H9 (cell line): Measurements from ENCODE around the gene RGS13. TPM values are rescaled to one million over a fixed set of nuclear protein-coding genes. Genes with fewer than 3 reads are reported as not detected.

Source experiments
- DNase-seq: peaks from one replicate; pipeline ENCODE4 v3.0.0-alpha.2; 2017
- H2AFZ ChIP-seq: one replicate; pipeline ENCODE4 v1.6.1; 2013; ENCODE audit warnings: mild to moderate bottlenecking, low read length, control low read depth, moderate library complexity
- H2AK5ac ChIP-seq: 2 replicates; pipeline ENCODE4 v1.6.1; 2013; ENCODE audit warnings: low read length, control low read depth, mixed read lengths; ENCODE audit not compliant: insufficient read length
- H2BK120ac ChIP-seq: one replicate; pipeline ENCODE4 v1.6.1; 2013; ENCODE audit warnings: low read depth, mild to moderate bottlenecking, low read length, control low read depth, inconsistent platforms; ENCODE audit not compliant: poor library complexity, severe bottlenecking
- H2BK12ac ChIP-seq: 2 replicates; pipeline ENCODE4 v1.6.1; 2013; ENCODE audit warnings: low read length, control low read depth, mixed read lengths, low read depth; ENCODE audit not compliant: insufficient read length
- H2BK15ac ChIP-seq: 2 replicates; pipeline ENCODE4 v1.6.1; 2013; ENCODE audit warnings: low read depth, low read length, control low read depth
- H2BK20ac ChIP-seq: one replicate; pipeline ENCODE4 v1.6.1; 2013; ENCODE audit warnings: low read depth, mild to moderate bottlenecking, low read length, control low read depth, inconsistent platforms; ENCODE audit not compliant: poor library complexity, severe bottlenecking
- H2BK5ac ChIP-seq: 2 replicates; pipeline ENCODE4 v1.6.1; 2013; ENCODE audit warnings: low read length, control low read depth, mixed read lengths; ENCODE audit not compliant: insufficient read length
- H3K14ac ChIP-seq: 2 replicates; pipeline ENCODE4 v1.6.1; 2013; ENCODE audit warnings: low read length, control low read depth; ENCODE audit not compliant: insufficient read depth
- H3K18ac ChIP-seq: 2 replicates; pipeline ENCODE4 v1.6.1; 2013; ENCODE audit warnings: low read depth, mild to moderate bottlenecking, mixed read lengths, low read length, control low read depth; ENCODE audit not compliant: insufficient read length
- H3K23ac ChIP-seq: 2 replicates; pipeline ENCODE4 v1.6.1; 2013; ENCODE audit warnings: low read length, control low read depth, mixed read lengths, low read depth; ENCODE audit not compliant: insufficient read length
- H3K23me2 ChIP-seq: 2 replicates; pipeline ENCODE4 v1.6.1; 2013; ENCODE audit warnings: low read depth, mild to moderate bottlenecking, mixed read lengths, low read length, control low read depth; ENCODE audit not compliant: insufficient read length, poor library complexity, severe bottlenecking
- H3K27ac ChIP-seq: 2 replicates; pipeline ENCODE4 v1.5.1; 2013; ENCODE audit warnings: low read length, control low read depth, mixed read lengths, low read depth; ENCODE audit not compliant: insufficient read length
- H3K27me3 ChIP-seq: 2 replicates; pipeline ENCODE4 v1.6.1; 2013; ENCODE audit warnings: low read length, control low read depth, inconsistent platforms; ENCODE audit not compliant: insufficient read depth
- H3K4ac ChIP-seq: 2 replicates; pipeline ENCODE4 v1.6.1; 2013; ENCODE audit warnings: low read depth, mild to moderate bottlenecking, control low read depth, inconsistent platforms, low read length, moderate library complexity
- H3K4me1 ChIP-seq: 2 replicates; pipeline ENCODE4 v1.6.1; 2013; ENCODE audit warnings: low read length, control low read depth, inconsistent platforms; ENCODE audit not compliant: insufficient read depth
- H3K4me2 ChIP-seq: 2 replicates; pipeline ENCODE4 v1.6.1; 2013; ENCODE audit warnings: low read length, control low read depth, mixed read lengths; ENCODE audit not compliant: insufficient read length, insufficient read depth
- H3K56ac ChIP-seq: 2 replicates; pipeline ENCODE4 v1.6.1; 2013; ENCODE audit warnings: low read depth, mild to moderate bottlenecking, mixed read lengths, low read length, control low read depth; ENCODE audit not compliant: insufficient read length
- H3K79me1 ChIP-seq: 2 replicates; pipeline ENCODE4 v1.6.1; 2013; ENCODE audit warnings: low read depth, mild to moderate bottlenecking, moderate library complexity, low read length, control low read depth, inconsistent platforms; ENCODE audit not compliant: insufficient read depth, poor library complexity, severe bottlenecking
- H3K79me2 ChIP-seq: 2 replicates; pipeline ENCODE4 v1.6.1; 2013; ENCODE audit warnings: low read length, control low read depth, inconsistent platforms; ENCODE audit not compliant: insufficient read depth
- H3K9ac ChIP-seq: 2 replicates; pipeline ENCODE4 v1.6.1; 2013; ENCODE audit warnings: low read length, control low read depth, mixed read lengths; ENCODE audit not compliant: insufficient read length; ENCODE audit errors: extremely low read depth
- H3K9me3 ChIP-seq: one replicate; pipeline ENCODE4 v1.6.1; 2013; ENCODE audit warnings: low read depth, low read length, inconsistent platforms; ENCODE audit not compliant: control insufficient read depth
- H3T11ph ChIP-seq: one replicate; pipeline ENCODE4 v1.6.1; 2013; ENCODE audit warnings: mild to moderate bottlenecking, low read length, control low read depth, inconsistent platforms
- H4K20me1 ChIP-seq: one replicate; pipeline ENCODE4 v1.6.1; 2013; ENCODE audit not compliant: control insufficient read depth, insufficient read length, insufficient read depth
- H4K5ac ChIP-seq: 2 replicates; pipeline ENCODE4 v1.6.1; 2013; ENCODE audit warnings: low read depth, mild to moderate bottlenecking, mixed read lengths, low read length, control low read depth; ENCODE audit not compliant: insufficient read length
- H4K8ac ChIP-seq: replicated peaks from 2 replicates; pipeline ENCODE4 v1.6.1; 2013; ENCODE audit warnings: low read length, control low read depth, mixed read lengths, low read depth; ENCODE audit not compliant: insufficient read length
- H4K91ac ChIP-seq: 2 replicates; pipeline ENCODE4 v1.6.1; 2013; ENCODE audit warnings: low read depth, mild to moderate bottlenecking, moderate library complexity, mixed read lengths, low read length, control low read depth; ENCODE audit not compliant: insufficient read length
- H3K27ac Mint-ChIP-seq, 3 experiments: 2 replicates in 2 of 3; 3 replicates in 1 of 3; pipeline ENCODE4 v1.8.0; 2020 to 2021; ENCODE audit warnings: mixed read lengths in 3 of 3, mild to moderate bottlenecking in 1 of 3, moderate library complexity in 1 of 3
- H3K27me3 Mint-ChIP-seq: 2 replicates; pipeline ENCODE4 v1.8.0; 2021; ENCODE audit warnings: low read depth, mild to moderate bottlenecking, moderate library complexity, mixed read lengths
- H3K36me3 Mint-ChIP-seq, 3 experiments: 2 replicates in 2 of 3; 3 replicates in 1 of 3; pipeline ENCODE4 v1.8.0; 2020 to 2021; ENCODE audit warnings: low read depth in 3 of 3, mixed read lengths in 3 of 3; ENCODE audit not compliant: insufficient read depth in 1 of 3
- H3K4me1 Mint-ChIP-seq, 2 experiments: 2 replicates each; pipeline ENCODE4 v1.8.0; 2020; ENCODE audit warnings: mixed read lengths in 2 of 2
- H3K4me3 Mint-ChIP-seq, 2 experiments: 2 replicates in 1 of 2; 3 replicates in 1 of 2; pipeline ENCODE4 v1.8.0; 2020 to 2021; ENCODE audit warnings: mild to moderate bottlenecking in 2 of 2, mixed read lengths in 2 of 2, moderate library complexity in 1 of 2
- H3K9me3 Mint-ChIP-seq, 2 experiments: 2 replicates in 1 of 2; 3 replicates in 1 of 2; pipeline ENCODE4 v1.8.0; 2020; ENCODE audit warnings: mild to moderate bottlenecking in 2 of 2, mixed read lengths in 2 of 2, moderate library complexity in 1 of 2
- CTCF ChIP-seq: fragments of 200-600 bp; sonication (generic); conservative IDR thresholded peaks from 3 replicates; pipeline ENCODE4 v1.8.0; 2021; ENCODE audit warnings: antibody characterized with exemption, mild to moderate bottlenecking
- WGBS: extraction: QIAGEN DNeasy Blood & Tissue Kit; methylation state at CpG from one replicate; pipeline ENCODE4 v1.1.7; 2013; ENCODE audit warnings: missing lambda C conversion rate, low lambda C conversion rate, mixed read lengths; ENCODE audit not compliant: insufficient read length; ENCODE audit errors: extremely low coverage; 5-methylcytosine and 5-hydroxymethylcytosine counted together
- total RNA-seq: library from RNA; stranded (reverse); gene quantifications from 2 replicates; pipeline ENCODE4 v1.2.1, GENCODE V29; 2021

RGS13 gene
- total RNA-seq, 1 experiment from 2014 or later, result not detected

- no peaks in the 10 kb centered on the region for H3K79me2 ChIP-seq
- no peak overlapping the region for H2BK5ac ChIP-seq
- DNase-seq, result no peak
- Mint-ChIP-seq H3K27me3 (no peaks in the 10 kb centered on the region), H3K36me3 (no peaks in the 10 kb centered on the region), H3K4me1 (no peaks in the 10 kb centered on the region), H3K27ac (no peak overlapping the region), H3K4me3 (no peak overlapping the region), H3K9me3 (no peaks in the 10 kb centered on the region)
- H4K5ac ChIP-seq, result no peak overlapping the region
- no peak overlapping the region for H4K8ac ChIP-seq
- TF ChIP-seq CTCF, result no peak
- no peaks in the 10 kb centered on the region for H3K23me2 ChIP-seq
- no peak overlapping the region for H2AK5ac ChIP-seq
- no peaks in the 10 kb centered on the region for H3K27me3 ChIP-seq
- no peak overlapping the region for H2AFZ ChIP-seq
- no peak overlapping the region for H3K4me2 ChIP-seq
- H3K4ac ChIP-seq, result no peak overlapping the region
- H2BK120ac ChIP-seq, result no peak overlapping the region
- H2BK15ac ChIP-seq, result no peak overlapping the region
- WGBS, result no CpG with 5 or more reads among the region's 1 CpG
- H4K20me1 ChIP-seq, result no peaks in the 10 kb centered on the region
- H3K18ac ChIP-seq, result no peak overlapping the region
- H2BK20ac ChIP-seq, result no peak overlapping the region
- no peak overlapping the region for H3K23ac ChIP-seq
- H3K14ac ChIP-seq, result no peak overlapping the region
- H3K9me3 ChIP-seq, result no peaks in the 10 kb centered on the region
- no peaks in the 10 kb centered on the region for H3K79me1 ChIP-seq
- no peak overlapping the region for H3K56ac ChIP-seq
- no peak overlapping the region for H2BK12ac ChIP-seq
- no peak overlapping the region for H3K9ac ChIP-seq
- H3T11ph ChIP-seq, result no peak overlapping the region
- no peak overlapping the region for H3K27ac ChIP-seq
- H4K91ac ChIP-seq, result no peak overlapping the region
- no peaks in the 10 kb centered on the region for H3K4me1 ChIP-seq
Observed at GRCh38 chr1:192601143-192601542, 34.8 kb upstream of the RGS13 start.
